GM21447 (cell line): ENCODE results near the gene JDP2.

Experiments used
- ATAC-seq: cut with Tn5 transposase; IDR thresholded peaks from one replicate; pipeline ENCODE4 v1.9.1; 2021; ENCODE audit not compliant: unreplicated experiment

JDP2 gene

GRCh38 chr14:75479770-75480600 lies 52.2 kb downstream of the JDP2 start:
- no peak for ATAC-seq

GRCh38 chr14:75482366-75482765 lies 54.5 kb downstream of the JDP2 start:
- no peak for ATAC-seq

GRCh38 chr14:75484711-75485429 lies 57.0 kb downstream of the JDP2 start:
- ATAC-seq: no peak

- ATAC-seq: no peak
Measured at GRCh38 chr14:75486318-75486717, 58.5 kb downstream of the JDP2 start.

- peak; percentile 78 for ATAC-seq
Measured at GRCh38 chr14:75487155-75487671, 59.4 kb downstream of the JDP2 start.

- ATAC-seq: no peak
Measured at GRCh38 chr14:75489480-75489837, 61.6 kb downstream of the JDP2 start.

- no peak for ATAC-seq
Measured at GRCh38 chr14:75491376-75491978, 63.7 kb downstream of the JDP2 start.

- no peak for ATAC-seq
Measured at GRCh38 chr14:75492832-75493591, 65.2 kb downstream of the JDP2 start.

GRCh38 chr14:75493592-75494087 lies 65.8 kb downstream of the JDP2 start:
- no peak for ATAC-seq

GRCh38 chr14:75494896-75495295 lies 67.1 kb downstream of the JDP2 start:
- ATAC-seq: no peak

GRCh38 chr14:75495399-75495798 lies 67.6 kb downstream of the JDP2 start:
- no peak for ATAC-seq

GRCh38 chr14:75495882-75496281 lies 68.1 kb downstream of the JDP2 start:
- ATAC-seq: no peak

- no peak for ATAC-seq
Measured at GRCh38 chr14:75496755-75497154, 68.9 kb downstream of the JDP2 start.

- peak; percentile 34 for ATAC-seq
Measured at GRCh38 chr14:75497191-75497590, 69.4 kb downstream of the JDP2 start.

- no peak for ATAC-seq
Measured at GRCh38 chr14:75497701-75498100, 69.9 kb downstream of the JDP2 start.

GRCh38 chr14:75499084-75499875 lies 71.5 kb downstream of the JDP2 start:
- ATAC-seq: peak; percentile 65

- ATAC-seq: no peak
Measured at GRCh38 chr14:75501080-75501479, 73.3 kb downstream of the JDP2 start.

GRCh38 chr14:75504411-75504810 lies 76.6 kb downstream of the JDP2 start:
- ATAC-seq: no peak

- no peak for ATAC-seq
Measured at GRCh38 chr14:75506930-75507329, 79.1 kb downstream of the JDP2 start.

- no peak for ATAC-seq
Measured at GRCh38 chr14:75510547-75510946, 82.7 kb downstream of the JDP2 start.
